ENCODE results near the gene FLVCR1. TPM values are rescaled to one million over a fixed set of nuclear protein-coding genes. Genes with fewer than 3 reads are reported as not detected.

FLVCR1 gene
- total RNA-seq, 1 experiment from 2014 or later: 67.9 TPM

- ChIA-PET POLR2A (interaction anchor here (0.9 to 1.4 kb wide), 3 partner anchors 15 to 307 kb away, joined by 3 to 5 read pairs (median 4); partner anchors contain the start of gene ATF3), CTCF (interaction anchor here (0.6 to 1.6 kb wide), 6 partner anchors 13 to 250 kb away, joined by 3 to 4 read pairs (median 3); no protein-coding TSS in a partner anchor)
- Mint-ChIP-seq H3K27ac (peak overlapping the region; percentile 99), H3K9me3 (no peaks in the 10 kb centered on the region), H3K27me3 (ENCODE audit: low read depth) (no peaks in the 10 kb centered on the region), H3K4me1 (peaks cover 58% of the 10 kb centered on the region), H3K4me3 (peak overlapping the region; percentile 91), H3K36me3 (peaks cover 9% of the 10 kb centered on the region)
- peak; percentile 36 for DNase-seq (ENCODE audit: low spot score)
- ATAC-seq: peak; percentile 65
- TF ChIP-seq ZNF317 (CRISPR knock-in tag; IDR thresholded peaks at IDR 0.05; ENCODE audit: borderline replicate concordance, low read depth): no peak
- TF ChIP-seq NFE2L1 (CRISPR knock-in tag; IDR thresholded peaks at IDR 0.05): peak; percentile 82; the same call in 1 of the 2 replicates
- no peak for TF ChIP-seq CBFB (CRISPR knock-in tag; IDR thresholded peaks at IDR 0.05; ENCODE audit: low read depth)
- 0 out of 2 replicates have a peak, but pooled peaks have one; percentile 25 for TF ChIP-seq CTCF (IDR thresholded peaks at IDR 0.05)
Measured at GRCh38 chr1:212915245-212916091, 57.4 kb downstream of the FLVCR1 start.

GRCh38 chr1:212916481-212917133 lies 58.5 kb downstream of the FLVCR1 start:
- ChIA-PET POLR2A (interaction anchor here (0.9 to 1.4 kb wide), 2 partner anchors 34 to 308 kb away, joined by 3 to 4 read pairs; partner anchors contain the start of gene ATF3), CTCF (interaction anchor here (0.8 to 1.1 kb wide), 3 partner anchors 12 to 251 kb away, joined by 3 to 4 read pairs (median 3); no protein-coding TSS in a partner anchor)
- peak; percentile 63 for DNase-seq (ENCODE audit: low spot score)
- 0 out of 2 replicates have a peak, but pooled peaks have one; percentile 64 for TF ChIP-seq TP53 (CRISPR knock-in tag; IDR thresholded peaks at IDR 0.05)
- TF ChIP-seq PRRX2 (CRISPR knock-in tag; IDR thresholded peaks at IDR 0.05): 0 out of 2 replicates have a peak, but pooled peaks have one; percentile 4
- no peak for TF ChIP-seq CREM (CRISPR knock-in tag; IDR thresholded peaks at IDR 0.05)
- peak; percentile 67; the same call in 1 of the 2 replicates for TF ChIP-seq FOXP1 (CRISPR knock-in tag; IDR thresholded peaks at IDR 0.05; ENCODE audit: borderline replicate concordance)
- TF ChIP-seq CREB1 (CRISPR knock-in tag; IDR thresholded peaks at IDR 0.05): peak; percentile 61; the same call in 1 of the 2 replicates
- TF ChIP-seq NR2C2 (CRISPR knock-in tag; IDR thresholded peaks at IDR 0.05): no peak
- 0 out of 2 replicates have a peak, but pooled peaks have one; percentile 30 for TF ChIP-seq ZSCAN18 (CRISPR knock-in tag; IDR thresholded peaks at IDR 0.05)
- TF ChIP-seq NFYB (CRISPR knock-in tag; conservative IDR thresholded peaks at IDR 0.05; ENCODE audit: low read depth): no peak
- TF ChIP-seq MYBL2 (CRISPR knock-in tag; IDR thresholded peaks at IDR 0.05): 0 out of 2 replicates have a peak, but pooled peaks have one; percentile 31
- TF ChIP-seq TEAD4 (CRISPR knock-in tag; IDR thresholded peaks at IDR 0.05): no peak
- peak; percentile 65; the same call in 1 of the 2 replicates for TF ChIP-seq NFE2L1 (CRISPR knock-in tag; IDR thresholded peaks at IDR 0.05)
- TF ChIP-seq PRDM15 (CRISPR knock-in tag; IDR thresholded peaks at IDR 0.05): peak; percentile 99
- TF ChIP-seq ZNF281 (CRISPR knock-in tag; IDR thresholded peaks at IDR 0.05): peak; percentile 71; the same call in 1 of the 2 replicates
- peak; percentile 55; the same call in 1 of the 2 replicates for TF ChIP-seq ZNF423 (CRISPR knock-in tag; IDR thresholded peaks at IDR 0.05)
- TF ChIP-seq FOXK1 (CRISPR knock-in tag; IDR thresholded peaks at IDR 0.05): peak; percentile 33; the same call in 1 of the 2 replicates
- peak; percentile 78; the same call in 1 of the 2 replicates for TF ChIP-seq KAT7 (CRISPR knock-in tag; IDR thresholded peaks at IDR 0.05; ENCODE audit: borderline replicate concordance)
- TF ChIP-seq ZNF138 (CRISPR knock-in tag; conservative IDR thresholded peaks at IDR 0.05): 0 out of 2 replicates have a peak, but pooled peaks have one; percentile 62
- TF ChIP-seq MAX (CRISPR knock-in tag; IDR thresholded peaks at IDR 0.05): peak; percentile 72; the same call in 1 of the 2 replicates
- 0 out of 2 replicates have a peak, but pooled peaks have one; percentile 70 for TF ChIP-seq ZBTB21 (CRISPR knock-in tag; IDR thresholded peaks at IDR 0.05; ENCODE audit: borderline replicate concordance)

More at GRCh38 chr1:212916481-212917133, 58.5 kb downstream of the FLVCR1 start:
- peaks cover 69% of the 10 kb centered on the region for H3K4me1 Mint-ChIP-seq
- peaks cover 11% of the 10 kb centered on the region for H3K36me3 Mint-ChIP-seq
- no peaks in the 10 kb centered on the region; the same call in 1 of the 2 replicates for H3K27me3 Mint-ChIP-seq (ENCODE audit: low read depth)
- peak; percentile 84 for ATAC-seq
- peak overlapping the region; percentile 55 for H3K4me3 Mint-ChIP-seq
- peaks cover 6% of the 10 kb centered on the region; the same call in 1 of the 2 replicates for H3K9me3 Mint-ChIP-seq
- H3K27ac Mint-ChIP-seq: peak overlapping the region; percentile 99
